HEK293 (cell line): ENCODE results near the gene ARHGEF7.

Experiments used
- CTCF ChIA-PET: fragments of 350-600 bp; formaldehyde crosslinking; extraction: SDS; loops from one replicate; lab custom pipeline; 2021; ENCODE audit warnings: antibody characterized with exemption; lab: Yijun Ruan, JAX
- POLR2A ChIA-PET: fragments of 300-600 bp; formaldehyde crosslinking; extraction: SDS; loops from one replicate; lab custom pipeline; 2020; ENCODE audit warnings: antibody characterized with exemption, inconsistent platforms; lab: Yijun Ruan, JAX
- H3K27ac ChIP-seq: fragments of 200-500 bp; sonication (Bioruptor generic); 2 replicates; pipeline ENCODE4 v1.5.1; 2014; ENCODE audit warnings: low read depth, low read length, control low read depth, inconsistent platforms; ENCODE audit errors: extremely low read depth
- H3K36me3 ChIP-seq, 2 experiments: fragments of 200-500 bp in 1 of 2; sonication (Bioruptor generic) in 1 of 2; 1 replicate in 1 of 2; 2 replicates in 1 of 2; pipeline ENCODE4 v1.5.1; 2014 to 2017; ENCODE audit warnings: inconsistent platforms in 2 of 2, low read length in 2 of 2; ENCODE audit not compliant: control insufficient read depth in 2 of 2, insufficient read depth in 1 of 2
- H3K4me1 ChIP-seq: fragments of 200-500 bp; sonication (Bioruptor generic); 2 replicates; pipeline ENCODE4 v1.5.1; 2014; ENCODE audit warnings: mild to moderate bottlenecking, low read length, inconsistent platforms; ENCODE audit not compliant: control insufficient read depth, insufficient read depth
- H3K4me3 ChIP-seq: 2 replicates; pipeline ENCODE4 v1.5.1; 2011; ENCODE audit warnings: low read depth, mild to moderate bottlenecking, control low read depth, low read length, moderate library complexity
- H3K9me3 ChIP-seq: fragments of 200-500 bp; sonication (Bioruptor generic); 2 replicates; pipeline ENCODE4 v1.5.1; 2014; ENCODE audit warnings: low read depth, low read length, inconsistent platforms; ENCODE audit not compliant: control insufficient read depth, insufficient read depth
- BCL11A ChIP-seq: fragments of 450-650 bp; formaldehyde crosslinking; IDR thresholded peaks from 2 replicates; pipeline ENCODE4 v1.5.1; 2016; ENCODE audit warnings: low read depth, missing biosample characterization, missing genetic modification characterization
- ELK4 ChIP-seq: IDR thresholded peaks from 2 replicates; pipeline ENCODE4 v1.6.1; 2011; ENCODE audit warnings: mild to moderate bottlenecking, low read depth, low read length, borderline replicate concordance
- GLIS1 ChIP-seq: fragments of 450-650 bp; formaldehyde crosslinking; IDR thresholded peaks from 2 replicates; pipeline ENCODE4 v1.5.1; 2016; ENCODE audit warnings: missing biosample characterization, missing genetic modification characterization
- MZF1 ChIP-seq: fragments of 450-650 bp; formaldehyde crosslinking; IDR thresholded peaks from 2 replicates; pipeline ENCODE4 v1.5.1; 2017; ENCODE audit warnings: missing biosample characterization, missing genetic modification characterization, borderline replicate concordance
- OVOL3 ChIP-seq: fragments of 450-650 bp; formaldehyde crosslinking; IDR thresholded peaks from 2 replicates; pipeline ENCODE4 v1.5.1; 2016; ENCODE audit warnings: missing biosample characterization, missing genetic modification characterization
- SCRT1 ChIP-seq: fragments of 450-650 bp; formaldehyde crosslinking; IDR thresholded peaks from 2 replicates; pipeline ENCODE4 v1.5.1; 2016; ENCODE audit warnings: missing biosample characterization, missing genetic modification characterization, borderline replicate concordance
- SP3 ChIP-seq: fragments of 450-650 bp; formaldehyde crosslinking; IDR thresholded peaks from 2 replicates; pipeline ENCODE4 v1.5.1; 2016; ENCODE audit warnings: missing biosample characterization, missing genetic modification characterization
- ZNF174 ChIP-seq: fragments of 450-650 bp; formaldehyde crosslinking; IDR thresholded peaks from 2 replicates; pipeline ENCODE4 v1.5.0; 2017; ENCODE audit warnings: missing biosample characterization, mild to moderate bottlenecking, missing genetic modification characterization
- ZNF23 ChIP-seq: fragments of 450-650 bp; formaldehyde crosslinking; IDR thresholded peaks from 2 replicates; pipeline ENCODE4 v1.5.1; 2016; ENCODE audit warnings: missing biosample characterization, missing genetic modification characterization, borderline replicate concordance
- ZNF302 ChIP-seq: fragments of 450-650 bp; formaldehyde crosslinking; IDR thresholded peaks from 2 replicates; pipeline ENCODE4 v1.5.1; 2016; ENCODE audit warnings: missing biosample characterization, missing genetic modification characterization, low read depth
- ZNF311 ChIP-seq: fragments of 450-650 bp; formaldehyde crosslinking; IDR thresholded peaks from 2 replicates; pipeline ENCODE4 v1.5.1; 2017; ENCODE audit warnings: missing biosample characterization, missing genetic modification characterization, borderline replicate concordance
- ZNF341 ChIP-seq: fragments of 450-650 bp; formaldehyde crosslinking; IDR thresholded peaks from 2 replicates; pipeline ENCODE4; 2016; ENCODE audit warnings: low read depth, missing biosample characterization, missing genetic modification characterization
- ZNF350 ChIP-seq: fragments of 450-650 bp; formaldehyde crosslinking; IDR thresholded peaks from 2 replicates; pipeline ENCODE4 v1.5.0; 2017; ENCODE audit warnings: missing biosample characterization, mild to moderate bottlenecking, missing genetic modification characterization
- ZNF404 ChIP-seq: fragments of 450-650 bp; formaldehyde crosslinking; IDR thresholded peaks from 2 replicates; pipeline ENCODE4 v1.5.1; 2017; ENCODE audit warnings: missing biosample characterization, missing genetic modification characterization
- ZNF416 ChIP-seq: fragments of 450-650 bp; formaldehyde crosslinking; IDR thresholded peaks from 2 replicates; pipeline ENCODE4 v1.5.1; 2016; ENCODE audit warnings: missing biosample characterization, missing genetic modification characterization
- ZNF514 ChIP-seq: fragments of 450-650 bp; formaldehyde crosslinking; IDR thresholded peaks from 2 replicates; pipeline ENCODE4 v1.5.1; 2016; ENCODE audit warnings: missing biosample characterization, missing genetic modification characterization
- ZNF548 ChIP-seq: fragments of 450-650 bp; formaldehyde crosslinking; IDR thresholded peaks from 2 replicates; pipeline ENCODE4 v1.5.1; 2016; ENCODE audit warnings: missing biosample characterization, missing genetic modification characterization
- ZNF555 ChIP-seq: fragments of 450-650 bp; formaldehyde crosslinking; conservative IDR thresholded peaks from 2 replicates; pipeline ENCODE4 v1.5.1; 2017; ENCODE audit warnings: missing biosample characterization, mild to moderate bottlenecking, missing genetic modification characterization, inconsistent platforms
- ZNF629 ChIP-seq: fragments of 450-650 bp; formaldehyde crosslinking; IDR thresholded peaks from 2 replicates; pipeline ENCODE4 v1.5.1; 2017; ENCODE audit warnings: missing biosample characterization, missing genetic modification characterization
- ZNF692 ChIP-seq: fragments of 450-650 bp; formaldehyde crosslinking; IDR thresholded peaks from 2 replicates; pipeline ENCODE4 v1.5.1; 2016; ENCODE audit warnings: missing biosample characterization, missing genetic modification characterization
- ZNF704 ChIP-seq: fragments of 450-650 bp; formaldehyde crosslinking; IDR thresholded peaks from 2 replicates; pipeline ENCODE4 v1.5.1; 2016; ENCODE audit warnings: missing biosample characterization, missing genetic modification characterization
- ZNF707 ChIP-seq: fragments of 450-650 bp; formaldehyde crosslinking; IDR thresholded peaks from 2 replicates; pipeline ENCODE4 v1.5.1; 2016; ENCODE audit warnings: missing biosample characterization, missing genetic modification characterization
- ZNF837 ChIP-seq: fragments of 450-650 bp; formaldehyde crosslinking; IDR thresholded peaks from 2 replicates; pipeline ENCODE4 v1.5.1; 2016; ENCODE audit warnings: missing biosample characterization, missing genetic modification characterization
- TF ChIP-seq, protein P1 (sequence below): sonication (generic); formaldehyde crosslinking; IDR thresholded peaks from 2 replicates; pipeline ENCODE4 v1.8.1; 2022; ENCODE audit warnings: mild to moderate bottlenecking, moderate library complexity, missing genetic modification reagents
- TF ChIP-seq, protein P2 (sequence below): fragments of 450-650 bp; formaldehyde crosslinking; IDR thresholded peaks from 2 replicates; pipeline ENCODE4 v1.5.1; 2016; ENCODE audit warnings: missing biosample characterization, missing genetic modification characterization, borderline replicate concordance
- TF ChIP-seq, protein P3 (sequence below): fragments of 450-650 bp; formaldehyde crosslinking; IDR thresholded peaks from 2 replicates; pipeline ENCODE4 v1.5.1; 2016; ENCODE audit warnings: missing biosample characterization, missing genetic modification characterization

The ARHGEF7 gene

DNA sequence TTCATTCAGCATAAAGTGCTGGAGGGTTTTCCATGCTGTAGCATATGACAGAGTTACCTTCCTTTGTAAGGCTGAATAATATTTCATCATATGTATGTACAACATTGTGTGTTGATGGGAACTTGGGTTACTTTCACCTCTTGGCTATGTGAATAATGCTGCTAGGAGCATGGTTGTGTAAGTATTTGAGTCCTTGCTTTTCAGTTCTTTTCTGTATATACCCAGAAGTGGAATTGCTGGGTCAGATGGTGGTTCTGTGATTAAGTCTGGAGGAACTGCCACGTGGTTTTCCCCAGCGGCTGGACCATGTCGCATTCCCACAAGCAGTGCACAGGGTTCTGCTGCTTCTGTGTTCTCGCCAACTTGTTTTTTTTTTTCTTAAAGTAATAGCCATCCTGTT is 104.2 kb downstream of the ARHGEF7 start:
- Histone ChIP-seq H3K27ac (no peak overlapping the region), H3K36me3 (peaks cover 0 to 6% of the 10 kb centered on the region in 2 experiments; a peak in 1 of 3 replicates), H3K9me3 (no peaks in the 10 kb centered on the region), H3K4me1 (no peaks in the 10 kb centered on the region), H3K4me3 (no peak overlapping the region)
- ChIA-PET POLR2A (no interaction called here), CTCF (interaction anchor here (0.7 kb wide), 1 partner anchor 151 kb away, joined by 3 read pairs; no protein-coding TSS in a partner anchor)
- TF ChIP-seq ZNF704: no peak
- TF ChIP-seq, protein P1, sequence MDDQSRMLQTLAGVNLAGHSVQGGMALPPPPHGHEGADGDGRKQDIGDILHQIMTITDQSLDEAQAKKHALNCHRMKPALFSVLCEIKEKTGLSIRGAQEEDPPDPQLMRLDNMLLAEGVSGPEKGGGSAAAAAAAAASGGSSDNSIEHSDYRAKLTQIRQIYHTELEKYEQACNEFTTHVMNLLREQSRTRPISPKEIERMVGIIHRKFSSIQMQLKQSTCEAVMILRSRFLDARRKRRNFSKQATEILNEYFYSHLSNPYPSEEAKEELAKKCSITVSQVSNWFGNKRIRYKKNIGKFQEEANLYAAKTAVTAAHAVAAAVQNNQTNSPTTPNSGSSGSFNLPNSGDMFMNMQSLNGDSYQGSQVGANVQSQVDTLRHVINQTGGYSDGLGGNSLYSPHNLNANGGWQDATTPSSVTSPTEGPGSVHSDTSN (CRISPR knock-in tag): no peak
- no peak for TF ChIP-seq ZNF514 (tag by site-specific recombination)
- no peak for TF ChIP-seq ZNF707 (tag by site-specific recombination)
- TF ChIP-seq MZF1 (tag by site-specific recombination): no peak
- TF ChIP-seq SP3 (tag by site-specific recombination): no peak
- TF ChIP-seq ZNF302: no peak
- no peak for TF ChIP-seq BCL11A (tag by site-specific recombination)
- TF ChIP-seq ZNF174 (tag by site-specific recombination): no peak
- no peak for TF ChIP-seq OVOL3

- H3K36me3 ChIP-seq: peaks cover 0 to 6% of the 10 kb centered on the region in 2 experiments; a peak in 1 of 3 replicates
- TF ChIP-seq ZNF416 (tag by site-specific recombination) (no peak), ZNF350 (no peak)
- TF ChIP-seq, protein P2, sequence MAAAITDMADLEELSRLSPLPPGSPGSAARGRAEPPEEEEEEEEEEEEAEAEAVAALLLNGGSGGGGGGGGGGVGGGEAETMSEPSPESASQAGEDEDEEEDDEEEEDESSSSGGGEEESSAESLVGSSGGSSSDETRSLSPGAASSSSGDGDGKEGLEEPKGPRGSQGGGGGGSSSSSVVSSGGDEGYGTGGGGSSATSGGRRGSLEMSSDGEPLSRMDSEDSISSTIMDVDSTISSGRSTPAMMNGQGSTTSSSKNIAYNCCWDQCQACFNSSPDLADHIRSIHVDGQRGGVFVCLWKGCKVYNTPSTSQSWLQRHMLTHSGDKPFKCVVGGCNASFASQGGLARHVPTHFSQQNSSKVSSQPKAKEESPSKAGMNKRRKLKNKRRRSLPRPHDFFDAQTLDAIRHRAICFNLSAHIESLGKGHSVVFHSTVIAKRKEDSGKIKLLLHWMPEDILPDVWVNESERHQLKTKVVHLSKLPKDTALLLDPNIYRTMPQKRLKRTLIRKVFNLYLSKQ (tag by site-specific recombination): no peak
- no peak overlapping the region for H3K27ac ChIP-seq
- H3K4me1 ChIP-seq: no peaks in the 10 kb centered on the region
- CTCF ChIA-PET: no interaction called here
- no peaks in the 10 kb centered on the region for H3K9me3 ChIP-seq
- POLR2A ChIA-PET: no interaction called here
- no peak overlapping the region for H3K4me3 ChIP-seq
Measured at GRCh38 chr13:111219950-111220349, 104.8 kb downstream of the ARHGEF7 start.

DNA sequence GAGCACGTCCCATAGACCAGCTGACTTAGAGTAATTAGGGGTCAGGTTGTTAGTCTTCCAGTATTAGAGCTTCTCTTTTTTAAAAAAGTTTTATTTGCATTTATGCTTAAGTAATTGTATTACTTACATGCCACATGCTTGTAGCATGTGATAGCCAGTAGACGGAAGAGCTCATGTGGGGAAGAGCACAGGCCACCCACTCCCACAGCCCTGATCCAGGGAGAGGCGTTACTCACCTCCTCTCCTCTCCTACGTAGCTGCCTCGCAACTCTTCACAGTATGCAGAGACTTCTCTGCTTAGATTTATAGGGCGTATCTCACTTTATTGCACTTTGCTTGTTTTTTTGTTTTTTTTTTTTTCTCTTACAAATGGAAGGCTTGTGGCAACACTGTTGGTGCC is 110.1 kb downstream of the ARHGEF7 start:
- Histone ChIP-seq H3K4me3 (no peak overlapping the region), H3K27ac (no peak overlapping the region), H3K4me1 (no peaks in the 10 kb centered on the region), H3K36me3 (peaks cover 0 to 5% of the 10 kb centered on the region in 2 experiments; a peak in 1 of 3 replicates), H3K9me3 (no peaks in the 10 kb centered on the region)
- ChIA-PET CTCF (interaction anchor here (0.9 to 1.7 kb wide), 4 partner anchors 9 to 160 kb away, joined by 3 to 11 read pairs (median 6); no protein-coding TSS in a partner anchor), POLR2A (no interaction called here)
- TF ChIP-seq ELK4 (no peak), ZNF692 (no peak), ZNF404 (tag by site-specific recombination) (no peak), ZNF23 (tag by site-specific recombination) (no peak), SCRT1 (tag by site-specific recombination) (no peak), ZNF837 (no peak), ZNF629 (tag by site-specific recombination) (no peak), ZNF548 (tag by site-specific recombination) (no peak), ZNF341 (tag by site-specific recombination) (no peak), ZNF555 (tag by site-specific recombination) (no peak), GLIS1 (tag by site-specific recombination) (no peak), ZNF311 (tag by site-specific recombination) (no peak)
- TF ChIP-seq, protein P3, sequence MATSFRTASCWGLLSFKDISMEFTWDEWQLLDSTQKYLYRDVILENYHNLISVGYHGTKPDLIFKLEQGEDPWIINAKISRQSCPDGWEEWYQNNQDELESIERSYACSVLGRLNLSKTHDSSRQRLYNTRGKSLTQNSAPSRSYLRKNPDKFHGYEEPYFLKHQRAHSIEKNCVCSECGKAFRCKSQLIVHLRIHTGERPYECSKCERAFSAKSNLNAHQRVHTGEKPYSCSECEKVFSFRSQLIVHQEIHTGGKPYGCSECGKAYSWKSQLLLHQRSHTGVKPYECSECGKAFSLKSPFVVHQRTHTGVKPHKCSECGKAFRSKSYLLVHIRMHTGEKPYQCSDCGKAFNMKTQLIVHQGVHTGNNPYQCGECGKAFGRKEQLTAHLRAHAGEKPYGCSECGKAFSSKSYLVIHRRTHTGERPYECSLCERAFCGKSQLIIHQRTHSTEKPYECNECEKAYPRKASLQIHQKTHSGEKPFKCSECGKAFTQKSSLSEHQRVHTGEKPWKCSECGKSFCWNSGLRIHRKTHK (tag by site-specific recombination): no peak
